Tibial artery (tissue), 4 donors: Measurements from ENCODE around the gene BAG5.

Experiments used
- DNase-seq, 2 donors: peaks; one replicate each; pipeline ENCODE4 v3.0.0-alpha.2; 2019
- H3K27ac ChIP-seq, 2 donors: fragments of 200-600 bp; sonication (generic) in 1 of 2; 1 replicate in 1 of 2; 2 replicates in 1 of 2; pipeline ENCODE4 v1.5.1; 2018 to 2019; ENCODE audit warnings: mild to moderate bottlenecking in 1 of 2
- H3K27me3 ChIP-seq, 2 donors: fragments of 200-600 bp; sonication (generic) in 1 of 2; one replicate each; pipeline versions ENCODE4 v1.5.1 to v1.6.0; 2016 to 2019
- H3K36me3 ChIP-seq, 3 donors: fragments of 200-600 bp; sonication (generic) in 2 of 3; one replicate each; pipeline ENCODE4 v1.5.1; 2016 to 2019; ENCODE audit warnings: mild to moderate bottlenecking in 2 of 3
- H3K4me1 ChIP-seq, 4 donors: fragments of 200-600 bp; sonication (generic) in 2 of 4; 1 replicate in 3 of 4; 2 replicates in 1 of 4; pipeline ENCODE4 v1.5.1; 2016 to 2019
- H3K4me3 ChIP-seq, 2 donors: fragments of 200-600 bp; sonication (generic) in 1 of 2; 1 replicate in 1 of 2; 2 replicates in 1 of 2; pipeline ENCODE4 v1.5.1; 2018 to 2019; ENCODE audit warnings: mild to moderate bottlenecking in 2 of 2
- H3K9me3 ChIP-seq, 3 donors: fragments of 200-600 bp; sonication (generic) in 1 of 3; one replicate each; pipeline ENCODE4 v1.5.1; 2016 to 2019
- CTCF ChIP-seq, 2 experiments: fragments of 200-600 bp in 1 of 2; fragments of 450-650 bp in 1 of 2; IDR thresholded peaks; one replicate each; pipeline ENCODE4 v1.5.1; 2017 to 2019; ENCODE audit warnings: antibody characterized with exemption in 2 of 2, mild to moderate bottlenecking in 1 of 2, moderate library complexity in 1 of 2
- intact Hi-C: fragments of 100-400 bp; cut with DNase I; formaldehyde crosslinking; loops from one replicate; pipeline ENCODE4 v1.15.0; 2023; ENCODE audit warnings: low total_unique reads

Gene BAG5

GRCh38 chr14:103563226-103563620 lies 766 bp upstream of the BAG5 start:
- TF ChIP-seq CTCF (IDR thresholded peaks at IDR 0.05): no peak
- no peak for DNase-seq
- Histone ChIP-seq H3K9me3 (no peaks in the 10 kb centered on the region), H3K4me1 (peaks cover 0 to 73% (median 48%) of the 10 kb centered on the region in 4 donors), H3K27ac (peak overlapping the region; percentile 92 to 94), H3K4me3 (peak overlapping the region; percentile 94 to 96), H3K27me3 (no peaks in the 10 kb centered on the region), H3K36me3 (peaks cover 13 to 23% (median 16%) of the 10 kb centered on the region in 3 donors)
- intact Hi-C loops: loop anchor here (5.0 kb wide), 2 partner anchors 64 to 359 kb away; partner anchors contain the start of gene KLC1

- DNase-seq: peak in 1 of 2 donors; percentile 77
- intact Hi-C loops: loop anchor here (5.0 kb wide), 2 partner anchors 65 to 360 kb away; partner anchors contain the start of gene KLC1
- peak overlapping the region; percentile 92 to 94 for H3K27ac ChIP-seq
Measured at GRCh38 chr14:103562179-103562428, 353 bp downstream of the BAG5 start.

GRCh38 chr14:103561381-103562178 lies 877 bp downstream of the BAG5 start:
- peaks cover 0 to 85% (median 53%) of the 10 kb centered on the region in 4 donors for H3K4me1 ChIP-seq
- intact Hi-C loops: loop anchor here (5.0 kb wide), 2 partner anchors 66 to 361 kb away; partner anchors contain the start of gene KLC1
- H3K9me3 ChIP-seq: no peaks in the 10 kb centered on the region
- no peaks in the 10 kb centered on the region for H3K27me3 ChIP-seq
- TF ChIP-seq CTCF (IDR thresholded peaks at IDR 0.05): no peak
- H3K27ac ChIP-seq: peak overlapping the region; percentile 92 to 94
- peak overlapping the region; percentile 94 to 96 for H3K4me3 ChIP-seq
- peaks cover 16 to 25% (median 16%) of the 10 kb centered on the region in 3 donors for H3K36me3 ChIP-seq
- no peak for DNase-seq

More at GRCh38 chr14:103562179-103562428, 353 bp downstream of the BAG5 start:
- peaks cover 16 to 25% (median 16%) of the 10 kb centered on the region in 3 donors for H3K36me3 ChIP-seq
- no peaks in the 10 kb centered on the region for H3K27me3 ChIP-seq
- no peaks in the 10 kb centered on the region for H3K9me3 ChIP-seq
- peak overlapping the region; percentile 94 to 96 for H3K4me3 ChIP-seq
- H3K4me1 ChIP-seq: peaks cover 0 to 84% (median 53%) of the 10 kb centered on the region in 4 donors
- TF ChIP-seq CTCF (IDR thresholded peaks at IDR 0.05): no peak

- no peaks in the 10 kb centered on the region for H3K9me3 ChIP-seq
- TF ChIP-seq CTCF (IDR thresholded peaks at IDR 0.05): no peak
- peak overlapping the region; percentile 92 to 94 for H3K27ac ChIP-seq
- no peaks in the 10 kb centered on the region for H3K27me3 ChIP-seq
- intact Hi-C loops: loop anchor here (5.0 kb wide), 2 partner anchors 67 to 362 kb away; partner anchors contain the start of gene KLC1
- H3K4me1 ChIP-seq: peaks cover 0 to 83% (median 48%) of the 10 kb centered on the region in 4 donors
- H3K36me3 ChIP-seq: peaks cover 16 to 25% (median 16%) of the 10 kb centered on the region in 3 donors
- no peak for DNase-seq
- H3K4me3 ChIP-seq: peak overlapping the region in 1 of 2 donors; percentile 94
Measured at GRCh38 chr14:103560691-103561090, 1.8 kb downstream of the BAG5 start.

GRCh38 chr14:103559766-103560165 lies 2.7 kb downstream of the BAG5 start:
- Histone ChIP-seq H3K9me3 (no peaks in the 10 kb centered on the region), H3K4me1 (peaks cover 0 to 78% (median 46%) of the 10 kb centered on the region in 4 donors), H3K4me3 (no peak overlapping the region), H3K27ac (no peak overlapping the region), H3K36me3 (peaks cover 16 to 25% (median 16%) of the 10 kb centered on the region in 3 donors), H3K27me3 (no peaks in the 10 kb centered on the region)
- no peak for TF ChIP-seq CTCF (IDR thresholded peaks at IDR 0.05)
- intact Hi-C loops: loop anchor here (5.0 kb wide), 2 partner anchors 68 to 363 kb away; partner anchors contain the start of gene KLC1
- no peak for DNase-seq
